K562 (cell line): ENCODE measurements around the gene KCNK7. TPM values are rescaled to one million over a fixed set of nuclear protein-coding genes. Genes with fewer than 3 reads are reported as not detected.
A peak's percentile ranks its signal among the peaks of the same experiment; 100 is the strongest.

Experiments used
- ATF1 ChIP-seq, 2 experiments: fragments of 450-650 bp in 1 of 2; IDR thresholded peaks; 2 replicates each; pipeline ENCODE4 v1.6.1; 2016; ENCODE audit warnings: missing compliant biosample characterization in 1 of 2, missing genetic modification characterization in 1 of 2
- CBFA2T2 ChIP-seq: fragments of 450-650 bp; conservative IDR thresholded peaks from 2 replicates; pipeline ENCODE4 v1.6.1; 2017; ENCODE audit warnings: mild to moderate bottlenecking
- DPF2 ChIP-seq: fragments of 450-650 bp; IDR thresholded peaks from 2 replicates; pipeline ENCODE4 v1.6.1; 2016
- GABPB1 ChIP-seq: sonication (generic); formaldehyde crosslinking; IDR thresholded peaks from 2 replicates; pipeline ENCODE4 v1.8.0; 2022; ENCODE audit warnings: mild to moderate bottlenecking, missing genetic modification reagents
- HDGF ChIP-seq: fragments of 450-650 bp; IDR thresholded peaks from 2 replicates; pipeline ENCODE4 v1.6.1; 2016
- KLF13 ChIP-seq: fragments of 450-650 bp; IDR thresholded peaks from 2 replicates; pipeline ENCODE4 v1.6.1; 2016; ENCODE audit warnings: missing genetic modification characterization, low read depth, mild to moderate bottlenecking, missing compliant biosample characterization, moderate library complexity, borderline replicate concordance
- RAD21 ChIP-seq, 2 experiments: fragments of 250-450 bp in 1 of 2; fragments of 450-650 bp in 1 of 2; sonication (Bioruptor Pico) in 1 of 2; formaldehyde crosslinking in 1 of 2; IDR thresholded peaks in 1 of 2; conservative IDR thresholded peaks in 1 of 2; 2 replicates each; pipeline versions ENCODE4 v1.4.0 to v1.8.0; 2020 to 2022; ENCODE audit warnings: mild to moderate bottlenecking in 2 of 2, moderate library complexity in 1 of 2
- SP1 ChIP-seq: sonication (generic); formaldehyde crosslinking; IDR thresholded peaks from 2 replicates; pipeline ENCODE4 v1.8.1; 2022; ENCODE audit warnings: mild to moderate bottlenecking, missing genetic modification reagents
- ZNF146 ChIP-seq: IDR thresholded peaks from one replicate; pipeline ENCODE4 v1.6.1; 2018; ENCODE audit warnings: missing compliant biosample characterization; ENCODE audit not compliant: unreplicated experiment
- polyA plus RNA-seq, 8 experiments: library from polyadenylated mRNA; depleted of rRNA in 4 of 8; stranded (reverse) in 5 of 8; unstranded in 3 of 8; fragments of >200 nt; fragmentation: Nextera tagmentation in 2 of 8; fragmentation: Illumina TruSeq in 1 of 8; extraction: Ambion mirVana in 2 of 8; extraction: Trizol in 1 of 8; gene quantifications; 2 replicates each; pipeline versions ENCODE4 v1.2.1 to v1.2.3, GENCODE V29; 2011 to 2014; ENCODE audit warnings: inconsistent platforms in 1 of 8, missing spikeins in 1 of 8
- total RNA-seq, 7 experiments: library from RNA; depleted of rRNA in 6 of 7; stranded (reverse); fragments of >200 nt in 6 of 7; fragmentation: Illumina TruSeq in 2 of 7; extraction: Trizol in 2 of 7; gene quantifications; 2 replicates each; pipeline versions ENCODE4 v1.2.1 to v1.2.3, GENCODE V29; 2011 to 2021; ENCODE audit warnings: low replicate concordance in 1 of 7
- TF ChIP-seq, protein P1 (sequence below): sonication (generic); IDR thresholded peaks from 2 replicates; pipeline ENCODE4 v1.6.1; 2016
- TF ChIP-seq, protein P2 (sequence below), 2 experiments: fragments of 450-650 bp; formaldehyde crosslinking in 1 of 2; IDR thresholded peaks; 2 replicates each; pipeline versions ENCODE4 v1.4.0 to v1.6.1; 2014 to 2020; ENCODE audit warnings: mild to moderate bottlenecking in 2 of 2, borderline replicate concordance in 1 of 2, low read depth in 1 of 2
- TF ChIP-seq, protein P3 (sequence below), 2 experiments: fragments of 450-650 bp; conservative IDR thresholded peaks; 2 replicates each; pipeline ENCODE4 v1.6.1; 2017; ENCODE audit warnings: mild to moderate bottlenecking in 2 of 2, moderate library complexity in 2 of 2
- TF ChIP-seq, protein P4 (sequence below): fragments of 250-450 bp; sonication (Bioruptor Pico); IDR thresholded peaks from 2 replicates; pipeline ENCODE4 v1.5.1; 2021; ENCODE audit warnings: mild to moderate bottlenecking

KCNK7 gene
- total and polyA plus RNA-seq, 9 of the 15 experiments (the other 6 are each of a cell fraction or from before 2014, with no cell fraction given), result 0.07 to 0.40 TPM; not detected in 7

DNA sequence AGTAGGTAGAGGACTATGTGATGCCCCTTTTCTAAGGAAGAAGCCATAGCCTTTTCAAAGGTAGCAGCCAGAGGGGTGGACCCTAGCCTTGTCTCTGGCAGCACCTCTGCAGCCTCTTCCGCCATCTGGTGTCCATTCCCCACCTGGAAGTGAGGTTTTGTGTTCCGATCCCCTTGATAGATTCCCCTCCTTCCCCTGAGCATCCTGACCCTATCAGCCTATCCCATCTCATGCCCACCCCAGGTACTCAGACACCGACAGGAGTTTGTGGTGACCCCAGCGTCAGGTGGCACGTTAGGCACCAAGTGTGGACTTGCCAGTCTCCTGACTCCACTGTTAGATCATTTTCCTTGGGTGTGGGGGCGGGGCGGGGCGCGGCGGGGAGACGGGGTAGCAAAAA, 23.7 kb downstream of the KCNK7 start (continued):
- TF ChIP-seq DPF2 (0 out of 2 replicates have a peak, but pooled peaks have one; percentile 34), RAD21 (CRISPR knock-in tag; conservative IDR thresholded peaks at IDR 0.05 in 1 of 2, IDR thresholded peaks at IDR 0.05 in 1 of 2) (peak; percentile 70 to 86), ZNF146 (no peak), ATF1 (CRISPR knock-in tag; IDR thresholded peaks at IDR 0.05) (no peak), ATF1 (tag; IDR thresholded peaks at IDR 0.05) (peak; percentile 13; the same call in 1 of the 2 replicates), GABPB1 (CRISPR knock-in tag) (peak; percentile 22; the same call in 1 of the 2 replicates), HDGF (0 out of 2 replicates have a peak, but pooled peaks have one; percentile 31), SP1 (CRISPR knock-in tag) (peak; percentile 36; the same call in 1 of the 2 replicates), CBFA2T2 (no peak), KLF13 (tag) (0 out of 2 replicates have a peak, but pooled peaks have one; percentile 38)
- TF ChIP-seq, protein P1, sequence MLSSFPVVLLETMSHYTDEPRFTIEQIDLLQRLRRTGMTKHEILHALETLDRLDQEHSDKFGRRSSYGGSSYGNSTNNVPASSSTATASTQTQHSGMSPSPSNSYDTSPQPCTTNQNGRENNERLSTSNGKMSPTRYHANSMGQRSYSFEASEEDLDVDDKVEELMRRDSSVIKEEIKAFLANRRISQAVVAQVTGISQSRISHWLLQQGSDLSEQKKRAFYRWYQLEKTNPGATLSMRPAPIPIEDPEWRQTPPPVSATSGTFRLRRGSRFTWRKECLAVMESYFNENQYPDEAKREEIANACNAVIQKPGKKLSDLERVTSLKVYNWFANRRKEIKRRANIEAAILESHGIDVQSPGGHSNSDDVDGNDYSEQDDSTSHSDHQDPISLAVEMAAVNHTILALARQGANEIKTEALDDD, result no peak
- TF ChIP-seq, protein P2, sequence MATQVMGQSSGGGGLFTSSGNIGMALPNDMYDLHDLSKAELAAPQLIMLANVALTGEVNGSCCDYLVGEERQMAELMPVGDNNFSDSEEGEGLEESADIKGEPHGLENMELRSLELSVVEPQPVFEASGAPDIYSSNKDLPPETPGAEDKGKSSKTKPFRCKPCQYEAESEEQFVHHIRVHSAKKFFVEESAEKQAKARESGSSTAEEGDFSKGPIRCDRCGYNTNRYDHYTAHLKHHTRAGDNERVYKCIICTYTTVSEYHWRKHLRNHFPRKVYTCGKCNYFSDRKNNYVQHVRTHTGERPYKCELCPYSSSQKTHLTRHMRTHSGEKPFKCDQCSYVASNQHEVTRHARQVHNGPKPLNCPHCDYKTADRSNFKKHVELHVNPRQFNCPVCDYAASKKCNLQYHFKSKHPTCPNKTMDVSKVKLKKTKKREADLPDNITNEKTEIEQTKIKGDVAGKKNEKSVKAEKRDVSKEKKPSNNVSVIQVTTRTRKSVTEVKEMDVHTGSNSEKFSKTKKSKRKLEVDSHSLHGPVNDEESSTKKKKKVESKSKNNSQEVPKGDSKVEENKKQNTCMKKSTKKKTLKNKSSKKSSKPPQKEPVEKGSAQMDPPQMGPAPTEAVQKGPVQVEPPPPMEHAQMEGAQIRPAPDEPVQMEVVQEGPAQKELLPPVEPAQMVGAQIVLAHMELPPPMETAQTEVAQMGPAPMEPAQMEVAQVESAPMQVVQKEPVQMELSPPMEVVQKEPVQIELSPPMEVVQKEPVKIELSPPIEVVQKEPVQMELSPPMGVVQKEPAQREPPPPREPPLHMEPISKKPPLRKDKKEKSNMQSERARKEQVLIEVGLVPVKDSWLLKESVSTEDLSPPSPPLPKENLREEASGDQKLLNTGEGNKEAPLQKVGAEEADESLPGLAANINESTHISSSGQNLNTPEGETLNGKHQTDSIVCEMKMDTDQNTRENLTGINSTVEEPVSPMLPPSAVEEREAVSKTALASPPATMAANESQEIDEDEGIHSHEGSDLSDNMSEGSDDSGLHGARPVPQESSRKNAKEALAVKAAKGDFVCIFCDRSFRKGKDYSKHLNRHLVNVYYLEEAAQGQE (IDR thresholded peaks at IDR 0.05; ENCODE audit: borderline replicate concordance), result peak; percentile 85
- TF ChIP-seq, protein P2 (CRISPR knock-in tag; IDR thresholded peaks at IDR 0.05; ENCODE audit: low read depth), result no peak
- TF ChIP-seq, protein P3, sequence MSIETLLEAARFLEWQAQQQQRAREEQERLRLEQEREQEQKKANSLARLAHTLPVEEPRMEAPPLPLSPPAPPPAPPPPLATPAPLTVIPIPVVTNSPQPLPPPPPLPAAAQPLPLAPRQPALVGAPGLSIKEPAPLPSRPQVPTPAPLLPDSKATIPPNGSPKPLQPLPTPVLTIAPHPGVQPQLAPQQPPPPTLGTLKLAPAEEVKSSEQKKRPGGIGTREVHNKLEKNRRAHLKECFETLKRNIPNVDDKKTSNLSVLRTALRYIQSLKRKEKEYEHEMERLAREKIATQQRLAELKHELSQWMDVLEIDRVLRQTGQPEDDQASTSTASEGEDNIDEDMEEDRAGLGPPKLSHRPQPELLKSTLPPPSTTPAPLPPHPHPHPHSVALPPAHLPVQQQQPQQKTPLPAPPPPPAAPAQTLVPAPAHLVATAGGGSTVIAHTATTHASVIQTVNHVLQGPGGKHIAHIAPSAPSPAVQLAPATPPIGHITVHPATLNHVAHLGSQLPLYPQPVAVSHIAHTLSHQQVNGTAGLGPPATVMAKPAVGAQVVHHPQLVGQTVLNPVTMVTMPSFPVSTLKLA (conservative IDR thresholded peaks at IDR 0.05), result peak; percentile 37 to 51
- TF ChIP-seq, protein P4, sequence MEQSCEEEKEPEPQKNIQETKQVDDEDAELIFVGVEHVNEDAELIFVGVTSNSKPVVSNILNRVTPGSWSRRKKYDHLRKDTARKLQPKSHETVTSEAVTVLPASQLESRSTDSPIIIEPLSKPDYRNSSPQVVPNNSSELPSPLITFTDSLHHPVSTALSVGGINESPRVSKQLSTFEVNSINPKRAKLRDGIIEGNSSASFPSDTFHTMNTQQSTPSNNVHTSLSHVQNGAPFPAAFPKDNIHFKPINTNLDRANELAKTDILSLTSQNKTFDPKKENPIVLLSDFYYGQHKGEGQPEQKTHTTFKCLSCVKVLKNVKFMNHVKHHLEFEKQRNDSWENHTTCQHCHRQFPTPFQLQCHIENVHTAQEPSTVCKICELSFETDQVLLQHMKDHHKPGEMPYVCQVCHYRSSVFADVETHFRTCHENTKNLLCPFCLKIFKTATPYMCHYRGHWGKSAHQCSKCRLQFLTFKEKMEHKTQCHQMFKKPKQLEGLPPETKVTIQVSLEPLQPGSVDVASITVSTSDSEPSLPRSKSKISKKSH (CRISPR knock-in tag), result no peak
